Mesenchymal stem cell (in vitro differentiated cells and primary cell): ENCODE measurements around the gene CTXN2. TPM values are rescaled to one million over a fixed set of nuclear protein-coding genes. Genes with fewer than 3 reads are reported as not detected.

Source experiments
- DNase-seq: peaks from one replicate; pipeline ENCODE4 v3.0.0-alpha.2; 2013
- H2AFZ ChIP-seq: one replicate; pipeline ENCODE4 v1.6.1; 2013; ENCODE audit warnings: low read depth, mild to moderate bottlenecking, control low read depth, inconsistent platforms, low read length, moderate library complexity
- H2AK5ac ChIP-seq: 2 replicates; pipeline ENCODE4 v1.6.1; 2013; ENCODE audit warnings: low read length, moderate library complexity, mild to moderate bottlenecking, inconsistent platforms; ENCODE audit not compliant: severe bottlenecking
- H2BK120ac ChIP-seq: one replicate; pipeline ENCODE4 v1.6.1; 2013; ENCODE audit warnings: low read depth, mild to moderate bottlenecking, inconsistent platforms, low read length, moderate library complexity
- H2BK12ac ChIP-seq, 2 experiments: one replicate each; pipeline ENCODE4 v1.6.1; 2013; ENCODE audit warnings: inconsistent platforms in 2 of 2, low read length in 2 of 2, mild to moderate bottlenecking in 2 of 2, moderate library complexity in 2 of 2, control low read depth in 1 of 2
- H2BK15ac ChIP-seq: one replicate; pipeline ENCODE4 v1.6.1; 2013; ENCODE audit warnings: mild to moderate bottlenecking, low read depth, inconsistent platforms; ENCODE audit not compliant: poor library complexity, severe bottlenecking
- H2BK5ac ChIP-seq: 2 replicates; pipeline ENCODE4 v1.6.1; 2013; ENCODE audit warnings: low read depth, mild to moderate bottlenecking, low read length, control low read depth, inconsistent platforms; ENCODE audit not compliant: poor library complexity, severe bottlenecking
- H3K14ac ChIP-seq, 2 experiments: one replicate each; pipeline ENCODE4 v1.6.1; 2013; ENCODE audit warnings: inconsistent platforms in 2 of 2, low read length in 2 of 2, control low read depth in 1 of 2, mild to moderate bottlenecking in 1 of 2, moderate library complexity in 1 of 2
- H3K18ac ChIP-seq, 2 experiments: one replicate each; pipeline ENCODE4 v1.6.1; 2013; ENCODE audit warnings: inconsistent platforms in 2 of 2, low read length in 2 of 2, control low read depth in 1 of 2, low read depth in 1 of 2, mild to moderate bottlenecking in 1 of 2
- H3K23ac ChIP-seq, 2 experiments: one replicate each; pipeline ENCODE4 v1.6.1; 2013; ENCODE audit warnings: inconsistent platforms in 2 of 2, low read length in 2 of 2, mild to moderate bottlenecking in 2 of 2, moderate library complexity in 2 of 2, control low read depth in 1 of 2
- H3K27ac ChIP-seq: 2 replicates; pipeline ENCODE4 v1.5.1; 2013; ENCODE audit warnings: mild to moderate bottlenecking, moderate library complexity, low read length, control low read depth, inconsistent platforms; ENCODE audit not compliant: poor library complexity, severe bottlenecking
- H3K27me3 ChIP-seq, 2 experiments: 2 replicates each; pipeline versions ENCODE4 v1.6.1 to v1.7.0; 2013; ENCODE audit warnings: low read length in 2 of 2, mild to moderate bottlenecking in 2 of 2, moderate library complexity in 2 of 2, control low read depth in 1 of 2, inconsistent platforms in 1 of 2; ENCODE audit not compliant: control insufficient read depth in 1 of 2, insufficient read depth in 1 of 2
- H3K36me3 ChIP-seq, 2 experiments: 2 replicates each; pipeline versions ENCODE4 v1.6.1 to v1.7.0; 2013; ENCODE audit warnings: low read length in 2 of 2, control low read depth in 1 of 2, inconsistent platforms in 1 of 2, low read depth in 1 of 2, mild to moderate bottlenecking in 1 of 2; ENCODE audit not compliant: insufficient read depth in 2 of 2, control insufficient read depth in 1 of 2
- H3K4ac ChIP-seq, 2 experiments: one replicate each; pipeline ENCODE4 v1.6.1; 2013; ENCODE audit warnings: inconsistent platforms in 2 of 2, low read length in 2 of 2, mild to moderate bottlenecking in 2 of 2, moderate library complexity in 2 of 2, control low read depth in 1 of 2, low read depth in 1 of 2
- H3K4me1 ChIP-seq: 2 replicates; pipeline ENCODE4 v1.6.1; 2013; ENCODE audit warnings: low read depth, low read length, control low read depth; ENCODE audit not compliant: control insufficient read depth, insufficient read depth
- H3K4me2 ChIP-seq: 2 replicates; pipeline ENCODE4 v1.6.1; 2013; ENCODE audit warnings: low read length, mild to moderate bottlenecking, inconsistent platforms; ENCODE audit not compliant: poor library complexity, severe bottlenecking
- H3K4me3 ChIP-seq, 2 experiments: 2 replicates each; pipeline versions ENCODE4 v1.5.1 to v1.7.0; 2013; ENCODE audit warnings: low read length in 2 of 2, mild to moderate bottlenecking in 2 of 2, control low read depth in 1 of 2, low read depth in 1 of 2; ENCODE audit not compliant: insufficient read depth in 1 of 2
- H3K79me1 ChIP-seq: replicated peaks from 2 replicates; pipeline ENCODE4 v1.6.1; 2013; ENCODE audit warnings: mild to moderate bottlenecking, control low read depth, low read length, inconsistent platforms; ENCODE audit not compliant: poor library complexity, severe bottlenecking
- H3K9ac ChIP-seq: 2 replicates; pipeline ENCODE4 v1.7.0; 2013; ENCODE audit warnings: mild to moderate bottlenecking, low read length, moderate library complexity
- H3K9me3 ChIP-seq: 2 replicates; pipeline ENCODE4 v1.7.0; 2013; ENCODE audit warnings: mild to moderate bottlenecking, low read length; ENCODE audit not compliant: control insufficient read depth
- H4K8ac ChIP-seq: one replicate; pipeline ENCODE4 v1.6.1; 2013; ENCODE audit warnings: inconsistent platforms, mild to moderate bottlenecking, low read length, moderate library complexity
- H4K91ac ChIP-seq: one replicate; pipeline ENCODE4 v1.6.1; 2013; ENCODE audit warnings: mild to moderate bottlenecking, low read length, inconsistent platforms
- WGBS: methylation state at CpG from one replicate; pipeline ENCODE4 v1.1.7; 2013; ENCODE audit warnings: mixed read lengths; 5-methylcytosine and 5-hydroxymethylcytosine counted together
- polyA plus RNA-seq, 2 experiments: library from polyadenylated mRNA; stranded (reverse); fragments of 200-250 nt; gene quantifications; one replicate each; pipeline ENCODE4 v1.2.3, GENCODE V29; 2013

CTXN2 gene
- polyA plus RNA-seq (2013, experiment 1 of 2) = not detected
- not detected for polyA plus RNA-seq (2013, experiment 2 of 2)

DNA sequence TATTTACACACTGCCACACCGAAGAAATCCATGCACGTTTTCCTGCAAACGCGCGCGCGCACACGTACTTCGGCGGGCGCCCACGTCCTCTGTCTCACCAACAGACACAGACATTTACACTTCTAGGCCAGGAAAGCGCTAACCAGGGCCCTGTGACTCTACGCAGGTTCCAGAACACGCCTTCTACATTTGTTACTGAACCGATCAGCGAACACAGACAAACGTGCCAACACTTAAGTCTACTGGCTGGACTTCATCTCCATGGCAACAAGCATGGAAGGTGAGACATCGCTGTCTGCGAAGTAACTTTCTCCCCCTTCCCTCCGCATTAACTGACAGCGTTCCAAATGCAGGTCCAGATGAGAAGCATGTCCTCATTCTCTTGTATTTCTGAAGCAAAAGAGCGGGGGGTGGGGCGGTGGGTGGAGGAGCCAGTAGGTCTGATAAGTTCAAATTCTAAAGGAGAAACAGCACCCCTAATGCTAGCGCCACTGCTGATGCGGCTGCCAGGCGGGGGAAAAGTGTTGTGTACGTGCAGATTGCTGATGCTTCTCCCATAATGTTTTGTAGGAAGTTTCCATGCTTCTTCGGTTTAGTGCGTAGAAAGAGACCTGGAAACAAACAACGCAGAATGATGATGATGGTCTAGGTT, at the start of gene CTXN2:
Gene CTXN2 (plus strand): TSS at position 92 of the 652 bp plus-strand sequence. CDS start 9,636 bp downstream, outside the sequence.
- Histone ChIP-seq H4K8ac (no peak within 1 kb of the TSS), H3K23ac (no peak within 1 kb of the TSS), H3K4me1 (peaks cover 6% of the 10 kb centered on the region), H4K91ac (no peak within 1 kb of the TSS), H3K79me1 (no peaks in the 10 kb centered on the region), H3K14ac (no peak within 1 kb of the TSS), H2BK5ac (no peak within 1 kb of the TSS), H3K4me2 (no peak within 1 kb of the TSS), H3K4ac (no peak within 1 kb of the TSS), H2AK5ac (no peak within 1 kb of the TSS), H2AFZ (no peak within 1 kb of the TSS), H2BK15ac (no peak within 1 kb of the TSS), H3K9ac (no peak within 1 kb of the TSS), H3K18ac (no peak within 1 kb of the TSS), H2BK12ac (no peak within 1 kb of the TSS), H3K27me3 (peaks cover 8 to 17% of the 10 kb centered on the region in 2 experiments), H3K4me3 (peak within 1 kb of the TSS in 1 of 2 experiments; percentile 41), H2BK120ac (no peak within 1 kb of the TSS), H3K9me3 (no peaks in the 10 kb centered on the region), H3K27ac (no peak within 1 kb of the TSS), H3K36me3 (no peaks in the 10 kb centered on the region)
- DNase-seq = peak; percentile 2
- WGBS = 17% methylated on average over 31 of the region's 31 CpGs

DNA sequence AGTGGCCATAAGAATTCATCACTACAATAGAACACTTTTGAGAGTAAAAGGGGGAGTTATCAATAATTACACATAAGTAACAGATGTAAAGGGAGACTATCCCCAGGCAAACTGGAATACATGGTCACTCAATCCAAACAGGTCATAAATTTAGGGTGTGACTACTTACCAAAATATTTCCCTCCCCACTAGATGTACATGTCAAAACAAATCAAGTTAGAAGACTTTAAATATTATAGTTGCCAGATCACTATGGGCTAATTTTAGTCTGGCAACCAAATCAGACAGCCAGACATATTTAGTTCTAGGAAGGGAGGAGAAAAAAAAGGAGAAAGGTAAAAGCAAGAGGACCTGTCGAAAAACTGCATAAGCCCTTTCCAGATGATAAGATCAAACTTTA, 47.6 kb upstream of the CTXN2 start:
- Histone ChIP-seq H2BK5ac (no peak overlapping the region), H4K8ac (no peak overlapping the region), H3K23ac (no peak overlapping the region), H3K9ac (no peak overlapping the region), H3K9me3 (no peaks in the 10 kb centered on the region), H3K27ac (no peak overlapping the region), H3K18ac (no peak overlapping the region), H4K91ac (no peak overlapping the region), H2BK12ac (no peak overlapping the region), H2BK120ac (no peak overlapping the region), H3K4me3 (no peak overlapping the region), H3K27me3 (no peaks in the 10 kb centered on the region), H3K14ac (no peak overlapping the region), H2AFZ (no peak overlapping the region), H2AK5ac (no peak overlapping the region), H3K36me3 (no peaks in the 10 kb centered on the region), H3K4me1 (no peaks in the 10 kb centered on the region), H3K4ac (no peak overlapping the region), H2BK15ac (no peak overlapping the region), H3K4me2 (no peak overlapping the region), H3K79me1 (peaks cover 2% of the 10 kb centered on the region)
- peak; percentile 18 for DNase-seq
- no CpG with 5 or more reads among the region's 1 CpG for WGBS

DNA sequence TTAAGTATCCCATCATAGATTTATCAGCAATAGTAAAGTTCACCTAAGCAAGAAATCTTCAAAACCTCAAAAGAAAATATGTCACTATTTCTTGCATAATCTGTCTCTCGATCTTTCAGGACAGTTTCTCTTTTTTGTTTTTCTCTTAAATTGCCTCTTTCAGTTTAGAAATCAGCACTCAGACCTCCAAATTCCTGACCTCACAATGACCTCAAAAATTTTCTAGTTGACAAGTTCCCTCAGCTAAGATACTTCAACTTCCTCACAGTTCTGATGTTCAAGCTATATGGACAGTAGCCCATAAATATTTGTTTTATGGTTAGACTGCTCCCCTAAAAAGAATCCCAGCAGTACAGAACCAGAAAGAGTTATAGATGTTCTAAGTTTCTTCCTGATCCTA, 46.6 kb upstream of the CTXN2 start:
- Histone ChIP-seq H3K4me2 (no peak overlapping the region), H3K4ac (no peak overlapping the region), H3K79me1 (peaks cover 4% of the 10 kb centered on the region), H2BK120ac (no peak overlapping the region), H4K91ac (no peak overlapping the region), H3K36me3 (no peaks in the 10 kb centered on the region), H2BK15ac (no peak overlapping the region), H4K8ac (no peak overlapping the region), H2BK12ac (no peak overlapping the region), H2AK5ac (no peak overlapping the region), H2BK5ac (no peak overlapping the region), H3K18ac (no peak overlapping the region), H3K27ac (no peak overlapping the region), H2AFZ (no peak overlapping the region), H3K4me3 (no peak overlapping the region), H3K9ac (no peak overlapping the region), H3K9me3 (no peaks in the 10 kb centered on the region), H3K14ac (no peak overlapping the region), H3K23ac (no peak overlapping the region), H3K4me1 (no peaks in the 10 kb centered on the region), H3K27me3 (no peaks in the 10 kb centered on the region)
- peak; percentile 17 for DNase-seq
- 39% methylated on average over 1 of the region's 1 CpG for WGBS

DNA sequence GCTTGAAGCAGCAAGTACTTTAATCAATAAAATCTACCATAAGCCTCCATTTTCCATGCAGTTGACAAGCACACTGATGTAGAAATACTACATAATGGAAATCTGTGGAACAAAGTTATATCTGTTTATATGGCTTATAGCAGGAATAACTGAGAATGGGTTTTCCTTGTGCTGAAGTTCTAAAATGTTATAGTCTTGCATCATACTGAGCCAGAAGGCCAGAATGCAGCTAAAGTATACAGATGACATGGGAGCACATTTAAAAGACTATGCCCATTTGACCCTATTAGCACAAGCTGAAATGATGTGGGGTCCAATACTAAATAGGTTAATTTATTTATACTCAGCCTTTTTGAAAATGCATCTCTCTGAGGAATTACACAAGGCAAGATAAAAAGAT, 45.5 kb upstream of the CTXN2 start:
- no peak overlapping the region for H2BK15ac ChIP-seq
- H3K4me3 ChIP-seq = no peak overlapping the region
- H3K4me1 ChIP-seq = no peaks in the 10 kb centered on the region
- no peak overlapping the region for H3K4me2 ChIP-seq
- no peak overlapping the region for H4K91ac ChIP-seq
- H3K9me3 ChIP-seq = no peaks in the 10 kb centered on the region
- no peak overlapping the region for H3K27ac ChIP-seq
- H3K27me3 ChIP-seq = no peaks in the 10 kb centered on the region
- H2AK5ac ChIP-seq = no peak overlapping the region
- H4K8ac ChIP-seq = no peak overlapping the region
- H2BK12ac ChIP-seq = no peak overlapping the region
- H3K79me1 ChIP-seq = peaks cover 4% of the 10 kb centered on the region
- no peaks in the 10 kb centered on the region for H3K36me3 ChIP-seq
- no peak overlapping the region for H3K9ac ChIP-seq
- no peak overlapping the region for H3K14ac ChIP-seq
- no peak overlapping the region for H2BK5ac ChIP-seq
- no peak overlapping the region for H2AFZ ChIP-seq
- DNase-seq = peak; percentile 34
- H3K23ac ChIP-seq = no peak overlapping the region
- no peak overlapping the region for H2BK120ac ChIP-seq
- no peak overlapping the region for H3K18ac ChIP-seq
- H3K4ac ChIP-seq = no peak overlapping the region
